ENCODE data around the gene ASGR2.
"Not testable (repeated sequence)": the region's sequence is repeated elsewhere in the genome, so short reads cannot be mapped to it uniquely, and the experiment has no call there.

Gene ASGR2

GRCh38 chr17:7097940-7098339 lies 16.7 kb downstream of the ASGR2 start:
- DNase-seq, result no peak

GRCh38 chr17:7095625-7096024 lies 19.0 kb downstream of the ASGR2 start:
- DNase-seq, result no peak

DNA sequence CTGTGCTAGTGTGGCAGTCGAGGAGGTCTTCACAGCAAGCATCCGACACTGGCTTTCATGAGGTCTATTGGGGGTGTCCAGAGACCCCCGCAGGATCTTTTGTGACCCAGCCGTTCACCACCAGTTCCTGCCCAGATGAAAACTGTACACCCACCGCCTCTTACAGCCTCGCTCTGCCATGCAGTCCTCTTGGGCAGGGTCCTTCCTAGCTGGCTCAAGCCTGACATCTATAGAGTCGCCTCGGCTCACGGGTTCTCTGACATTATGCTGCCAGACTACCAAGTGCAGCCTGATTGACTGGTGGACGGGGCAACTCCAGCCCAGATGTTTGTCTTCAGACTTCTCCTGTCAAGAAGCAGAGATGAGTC lies 20.0 kb downstream of the ASGR2 start:
- no peak for DNase-seq

DNA sequence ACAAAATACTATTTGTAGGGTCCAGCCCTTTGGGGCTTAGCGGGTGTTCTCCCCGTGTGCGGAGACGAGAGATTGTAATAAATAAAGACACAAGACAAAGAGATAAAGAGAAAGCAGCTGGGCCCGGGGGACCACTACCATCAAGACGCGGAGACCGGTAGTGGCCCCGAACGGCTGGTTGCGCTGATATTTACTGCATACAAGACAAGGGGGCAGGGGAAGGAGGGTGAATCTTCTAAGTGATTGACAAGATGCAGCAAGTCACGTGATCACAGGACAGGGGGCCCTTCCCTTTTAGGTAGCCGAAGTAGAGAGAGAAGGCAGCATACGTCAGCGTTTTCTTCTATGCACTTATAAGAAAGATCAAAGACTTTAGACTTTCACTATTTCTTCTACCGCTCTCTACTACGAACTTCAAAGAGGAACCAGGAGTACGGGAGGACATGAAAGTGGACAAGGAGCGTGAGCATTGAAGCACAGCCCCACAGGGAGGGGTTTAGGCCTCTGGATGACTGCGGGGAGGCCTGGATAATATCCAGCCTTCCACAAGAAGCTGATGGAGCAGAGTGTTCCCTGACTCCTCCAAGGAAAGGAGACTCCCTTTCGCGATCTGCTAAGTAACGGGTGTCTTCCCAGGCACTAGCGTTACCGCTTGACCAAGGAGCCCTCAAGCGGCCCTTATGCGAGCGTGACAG lies 23.2 kb downstream of the ASGR2 start:
- peak; percentile 38 for DNase-seq

GRCh38 chr17:7089570-7089969 lies 25.1 kb downstream of the ASGR2 start:
- DNase-seq, result not testable (repeated sequence)

GRCh38 chr17:7088442-7088841 lies 26.2 kb downstream of the ASGR2 start:
- DNase-seq, result not testable (repeated sequence)

GRCh38 chr17:7084088-7084487 lies 30.5 kb downstream of the ASGR2 start:
- no peak for DNase-seq

- no peak for DNase-seq
Observed at GRCh38 chr17:7083592-7083991, 31.0 kb downstream of the ASGR2 start.

- DNase-seq, result no peak
Observed at GRCh38 chr17:7081341-7082062, 33.1 kb downstream of the ASGR2 start.

DNA sequence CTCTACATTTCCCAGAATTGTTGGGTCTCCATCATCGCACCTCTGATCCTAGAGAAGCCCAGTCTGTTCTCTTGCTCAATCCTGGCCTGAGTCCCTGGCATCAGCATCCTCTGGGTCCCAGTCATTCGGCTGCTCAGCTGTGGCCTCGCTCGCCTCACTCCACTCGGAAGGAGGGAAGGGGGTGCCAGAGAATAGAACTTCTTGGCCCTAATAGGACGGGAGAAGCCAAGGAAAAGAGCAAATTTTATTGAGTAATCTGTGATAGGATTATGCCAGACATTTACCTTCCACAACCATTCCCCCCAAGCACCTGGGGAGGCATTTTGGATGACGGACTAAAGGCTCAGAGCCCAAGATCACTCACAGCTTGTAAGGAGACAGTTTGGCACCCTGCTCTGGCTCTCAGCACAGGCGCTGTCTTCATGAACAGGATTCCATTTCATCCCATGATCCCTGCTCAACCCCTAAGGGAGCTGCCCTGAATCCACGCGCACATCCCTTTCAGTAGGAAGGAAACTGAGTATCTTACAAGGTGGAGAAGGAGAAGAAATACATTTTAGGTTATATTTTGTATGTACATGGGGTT lies 34.1 kb downstream of the ASGR2 start:
- DNase-seq, result no peak

DNA sequence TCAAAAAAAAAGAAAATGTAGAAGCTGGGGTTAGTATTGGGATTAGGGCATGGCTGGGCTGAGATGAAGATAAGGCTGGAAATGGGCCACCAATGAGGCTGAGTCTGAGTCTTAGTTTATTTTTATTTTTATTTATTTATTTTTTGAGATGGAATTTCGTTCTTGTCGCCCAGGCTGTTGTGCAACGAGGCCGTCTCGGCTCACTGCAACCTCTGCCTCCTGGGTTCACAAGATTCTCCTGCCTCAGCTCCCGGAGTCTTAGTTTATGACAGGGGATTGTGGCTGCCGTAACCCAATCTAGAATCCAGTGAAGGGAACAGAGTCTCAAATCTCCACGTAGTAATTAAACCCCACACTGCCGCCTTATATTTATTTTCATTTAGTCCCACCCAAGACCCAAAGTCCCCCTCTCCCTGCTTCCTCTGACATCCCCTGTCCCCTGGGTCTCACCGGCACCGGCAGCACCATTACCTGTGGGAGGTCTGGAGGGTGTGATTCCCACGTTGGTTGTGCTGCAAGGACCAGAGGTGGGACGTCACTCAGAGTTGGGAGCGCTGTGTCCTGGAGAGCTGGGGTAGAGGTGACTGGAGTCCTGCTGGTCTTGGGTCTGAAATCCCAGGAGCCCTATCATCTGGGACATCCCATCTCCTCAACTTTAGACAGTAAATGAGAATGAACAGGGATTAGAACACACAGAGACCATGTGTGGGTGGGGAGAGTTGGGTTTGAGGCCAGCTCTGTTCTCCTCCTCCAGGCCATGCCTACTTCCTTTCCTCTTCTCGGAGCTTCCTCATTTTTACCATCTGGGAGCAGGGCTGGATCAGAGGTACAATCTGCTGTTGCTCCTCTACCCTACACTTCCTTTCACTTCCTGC lies 34.8 kb downstream of the ASGR2 start, which contains the start of gene CLEC10A:
CLEC10A (minus strand) TSS at position 671 of the 875 bp plus-strand sequence. CDS start 1,439 bp downstream, outside the sequence.
- DNase-seq, result no peak

- DNase-seq, result no peak
Observed at GRCh38 chr17:7078711-7079110, 35.9 kb downstream of the ASGR2 start.

GRCh38 chr17:7077911-7078546 lies 36.6 kb downstream of the ASGR2 start:
- no peak for DNase-seq

DNA sequence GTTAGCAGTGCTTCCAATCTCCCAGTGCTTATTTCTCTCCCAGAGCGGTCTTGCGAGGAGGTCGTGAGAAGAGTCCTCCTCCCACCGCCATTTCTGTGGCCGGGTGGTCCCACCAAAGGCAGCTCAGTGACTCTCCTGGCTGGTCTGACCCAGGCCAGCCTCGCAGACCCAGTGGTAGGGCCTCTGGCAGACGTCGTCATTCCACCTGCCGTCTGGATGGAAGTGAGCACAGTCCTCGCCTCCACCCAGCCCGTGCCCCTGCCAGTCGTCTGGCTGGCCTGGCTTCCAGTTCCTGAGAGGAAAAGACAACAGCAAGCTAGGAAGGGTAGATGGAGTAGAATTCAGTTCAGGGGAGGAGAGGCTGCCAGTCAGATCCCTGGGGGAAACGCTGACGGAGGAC lies 39.7 kb downstream of the ASGR2 start:
- no peak for DNase-seq

DNA sequence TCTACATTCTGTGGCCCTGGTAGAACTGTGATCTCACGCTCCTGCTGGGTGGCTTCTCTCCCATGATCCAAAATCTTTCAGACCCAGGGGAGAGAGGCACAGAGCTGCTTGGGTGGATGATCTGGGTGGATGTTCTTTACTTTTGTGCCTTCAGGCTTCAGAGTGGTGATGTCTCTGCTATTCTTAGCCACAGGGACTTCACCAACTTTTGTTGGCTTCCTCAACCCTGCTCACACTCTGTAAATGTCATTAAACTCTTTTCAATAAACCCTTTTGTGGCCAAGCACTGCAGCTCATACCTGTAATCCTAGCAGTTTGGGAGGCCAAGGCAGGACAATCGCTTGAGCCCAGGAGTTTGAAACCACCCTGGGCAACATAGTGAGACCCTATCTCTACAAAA lies 42.2 kb downstream of the ASGR2 start:
- no peak for DNase-seq

GRCh38 chr17:7070712-7071111 lies 43.9 kb downstream of the ASGR2 start:
- no peak for DNase-seq

DNA sequence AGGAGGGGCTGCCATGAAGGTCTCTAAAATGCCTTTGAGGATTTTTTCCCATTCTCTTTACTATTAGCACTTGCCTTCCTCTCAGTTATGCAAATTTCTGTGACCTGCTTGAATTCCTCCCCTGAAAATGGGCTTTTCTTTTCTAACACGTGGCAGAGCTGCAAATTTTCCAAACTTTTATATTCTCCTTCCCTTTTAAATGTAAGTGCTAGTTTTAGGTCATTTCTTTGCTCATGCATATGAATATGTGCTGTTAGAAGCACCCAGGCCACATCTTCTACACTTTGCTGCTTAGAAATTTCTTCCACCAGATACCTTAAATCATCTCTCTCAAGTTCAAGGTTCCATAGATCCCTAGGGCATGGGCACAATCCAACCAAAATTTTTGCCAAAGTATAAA lies 46.4 kb downstream of the ASGR2 start:
- DNase-seq, result no peak

GRCh38 chr17:7067198-7067597 lies 47.4 kb downstream of the ASGR2 start:
- DNase-seq, result no peak

DNA sequence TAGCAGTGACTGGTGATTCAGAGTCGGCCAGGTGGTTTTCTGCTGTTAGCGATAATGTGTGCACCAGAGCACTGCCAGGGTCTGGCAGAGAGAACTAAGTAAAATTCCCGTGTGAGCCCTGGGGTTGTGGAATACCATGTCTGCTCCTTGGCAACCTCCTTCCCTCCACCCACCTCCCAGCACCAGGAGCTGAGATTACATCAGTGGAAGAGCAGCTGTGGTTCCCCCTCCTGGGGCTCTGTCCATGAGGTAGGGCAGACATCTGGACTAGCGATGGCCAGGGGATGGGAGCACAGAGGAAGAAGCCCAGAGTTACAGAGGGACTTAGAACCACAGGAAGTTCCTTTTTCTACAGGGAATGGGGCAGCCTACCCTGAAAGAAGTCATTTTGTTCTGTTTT lies 50.4 kb downstream of the ASGR2 start:
- DNase-seq, result no peak

DNA sequence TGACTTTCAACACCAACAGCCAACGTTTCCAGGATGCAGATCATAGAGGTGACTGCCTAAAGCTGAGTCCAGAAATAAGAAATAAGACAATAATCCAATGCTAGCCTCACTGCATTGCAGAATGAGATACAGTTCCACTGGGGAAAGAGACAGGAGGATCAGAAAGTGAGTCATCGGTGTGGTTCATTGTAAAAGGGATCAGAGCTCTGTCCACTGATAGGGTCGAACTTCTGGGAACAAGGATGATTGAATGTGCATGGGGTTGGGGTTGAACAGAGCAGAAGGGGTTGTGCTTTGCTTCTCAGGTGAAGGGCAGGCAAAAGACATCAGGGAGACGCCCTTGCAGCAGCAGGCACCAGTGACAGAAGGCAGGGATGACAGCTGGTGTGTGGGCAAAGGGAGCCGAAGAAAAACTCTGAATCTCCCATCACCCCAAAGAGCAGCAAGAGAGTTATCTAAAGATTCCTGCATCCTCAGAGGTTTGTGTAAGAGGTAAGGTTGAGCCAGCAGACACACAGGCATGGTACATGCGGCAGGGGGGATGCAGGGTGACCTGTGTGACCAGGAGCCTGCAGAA lies 51.0 kb downstream of the ASGR2 start:
- no peak for DNase-seq

DNA sequence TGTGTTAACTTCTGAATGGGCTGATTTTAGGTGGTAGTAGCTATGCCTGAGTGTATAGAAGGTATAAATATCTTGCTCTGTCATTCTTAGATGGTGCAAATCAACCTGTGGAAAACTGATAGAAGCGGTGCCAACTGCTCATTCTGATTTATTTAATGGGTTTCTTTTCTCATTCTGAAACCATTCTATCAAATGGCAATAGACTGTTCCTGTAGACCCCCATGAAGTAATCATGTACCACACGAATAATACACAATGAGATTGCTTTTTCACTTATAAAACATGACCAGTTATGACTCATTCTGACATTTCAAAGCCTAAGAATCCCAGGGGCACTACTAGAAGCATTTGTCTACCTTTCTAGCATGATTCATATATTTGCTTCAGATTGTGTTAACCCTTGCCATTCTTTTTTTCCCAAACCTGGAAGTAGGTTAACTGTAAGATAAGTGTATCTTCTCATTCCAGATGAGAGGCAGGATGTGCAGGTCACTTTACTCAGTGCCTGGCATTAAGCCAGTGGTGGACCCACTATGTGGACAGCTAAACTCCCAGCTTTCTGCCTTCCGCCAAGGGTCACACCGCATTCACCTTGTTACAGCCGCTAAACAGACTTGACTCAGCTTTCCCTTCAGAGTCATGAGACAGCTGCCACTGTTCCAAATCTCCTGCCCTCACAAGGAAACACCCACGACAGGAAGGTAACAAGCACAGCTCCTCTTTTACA lies 54.3 kb downstream of the ASGR2 start:
- no peak for DNase-seq

All from activated CD4-positive, alpha-beta T cell treated with anti-CD3 and anti-CD28 coated beads, Interleukin-2, amount 50 U/mL, for 1 hour (primary cell).